HG03460 (cell line): ENCODE results near the gene ZCCHC8.
"Not testable (repeated sequence)": the region's sequence is repeated elsewhere in the genome, so short reads cannot be mapped to it uniquely, and the experiment has no call there.

ENCODE experiments used
- ATAC-seq: cut with Tn5 transposase; IDR thresholded peaks from one replicate; pipeline ENCODE4 v1.9.1; 2021; ENCODE audit not compliant: unreplicated experiment

ZCCHC8 gene

GRCh38 chr12:122473543-122474323 is 27.0 kb downstream of the ZCCHC8 start:
- no peak for ATAC-seq

- ATAC-seq, result no peak
Measured at GRCh38 chr12:122471324-122472226, 29.2 kb downstream of the ZCCHC8 start.

GRCh38 chr12:122470576-122470975 is 30.2 kb downstream of the ZCCHC8 start:
- ATAC-seq, result not testable (repeated sequence)

GRCh38 chr12:122469856-122470255 is 30.9 kb downstream of the ZCCHC8 start:
- not testable (repeated sequence) for ATAC-seq

- no peak for ATAC-seq
Measured at GRCh38 chr12:122467983-122468382, 32.7 kb downstream of the ZCCHC8 start.

- ATAC-seq, result not testable (repeated sequence)
Measured at GRCh38 chr12:122464317-122465042, 36.3 kb downstream of the ZCCHC8 start.

GRCh38 chr12:122460641-122461040 is 40.1 kb downstream of the ZCCHC8 start:
- no peak for ATAC-seq

- ATAC-seq, result no peak
Measured at GRCh38 chr12:122460061-122460460, 40.7 kb downstream of the ZCCHC8 start.

- ATAC-seq, result no peak
Measured at GRCh38 chr12:122459211-122459610, 41.5 kb downstream of the ZCCHC8 start.

- ATAC-seq, result no peak
Measured at GRCh38 chr12:122458105-122459035, 42.4 kb downstream of the ZCCHC8 start.

- ATAC-seq, result no peak
Measured at GRCh38 chr12:122457627-122458026, 43.1 kb downstream of the ZCCHC8 start.

GRCh38 chr12:122454739-122455138 is 46.0 kb downstream of the ZCCHC8 start:
- no peak for ATAC-seq

GRCh38 chr12:122454250-122454721 is 46.4 kb downstream of the ZCCHC8 start:
- ATAC-seq, result no peak

GRCh38 chr12:122452701-122453285 is 47.9 kb downstream of the ZCCHC8 start:
- ATAC-seq, result no peak

GRCh38 chr12:122449317-122449716 is 51.4 kb downstream of the ZCCHC8 start:
- no peak for ATAC-seq

- ATAC-seq, result not testable (repeated sequence)
Measured at GRCh38 chr12:122447825-122448224, 52.9 kb downstream of the ZCCHC8 start.

- not testable (repeated sequence) for ATAC-seq
Measured at GRCh38 chr12:122446390-122446789, 54.3 kb downstream of the ZCCHC8 start.

GRCh38 chr12:122444071-122444470 is 56.7 kb downstream of the ZCCHC8 start:
- not testable (repeated sequence) for ATAC-seq

GRCh38 chr12:122438822-122439221 is 61.9 kb downstream of the ZCCHC8 start:
- ATAC-seq, result not testable (repeated sequence)
